Measurements from ENCODE around the gene SLCO2A1.
A peak's percentile ranks its signal among the peaks of the same experiment; 100 is the strongest.

SLCO2A1 gene

GRCh38 chr3:133930341-133930933 lies 99.3 kb downstream of the SLCO2A1 start:
- peak; percentile 44 for DNase-seq

GRCh38 chr3:133928903-133929607 lies 100.7 kb downstream of the SLCO2A1 start:
- DNase-seq: no peak

DNA sequence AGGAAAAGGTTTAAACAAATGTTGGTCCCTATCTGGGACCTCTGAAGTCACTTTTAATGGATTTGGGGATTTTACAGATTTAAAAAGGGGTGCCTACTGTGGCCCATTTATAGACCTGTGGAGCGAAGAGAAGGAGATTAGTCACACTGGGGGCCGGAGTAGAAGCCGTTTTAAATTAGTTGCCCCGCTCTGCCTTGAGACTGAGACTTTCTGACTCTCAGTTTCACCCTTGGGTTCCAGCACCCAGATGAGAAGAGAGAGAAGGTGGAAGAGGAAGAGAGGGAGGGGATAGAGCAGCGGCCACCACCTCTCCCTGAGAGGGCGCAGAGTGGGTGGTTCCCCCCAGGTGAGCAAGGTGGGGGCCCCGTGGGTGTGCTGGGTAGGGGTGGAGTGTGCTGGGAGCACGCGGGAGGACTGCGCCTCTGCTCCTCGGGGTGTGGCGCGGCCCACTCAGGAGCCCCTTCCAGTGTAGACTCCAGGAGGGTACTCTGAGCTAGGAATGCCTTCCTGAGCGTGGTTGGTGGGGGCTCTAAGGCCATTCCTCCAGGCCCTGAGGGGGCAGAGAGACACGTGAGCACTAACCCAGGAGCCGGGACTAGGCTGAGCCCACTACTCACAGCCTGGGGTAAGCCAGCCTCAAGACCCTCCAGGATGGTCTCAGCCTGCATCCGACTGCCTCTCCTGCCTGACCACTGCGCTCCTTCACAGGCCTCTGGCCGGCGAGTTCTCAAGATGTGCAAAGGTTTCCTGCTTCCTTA lies 101.4 kb downstream of the SLCO2A1 start:
- no peak for DNase-seq

DNA sequence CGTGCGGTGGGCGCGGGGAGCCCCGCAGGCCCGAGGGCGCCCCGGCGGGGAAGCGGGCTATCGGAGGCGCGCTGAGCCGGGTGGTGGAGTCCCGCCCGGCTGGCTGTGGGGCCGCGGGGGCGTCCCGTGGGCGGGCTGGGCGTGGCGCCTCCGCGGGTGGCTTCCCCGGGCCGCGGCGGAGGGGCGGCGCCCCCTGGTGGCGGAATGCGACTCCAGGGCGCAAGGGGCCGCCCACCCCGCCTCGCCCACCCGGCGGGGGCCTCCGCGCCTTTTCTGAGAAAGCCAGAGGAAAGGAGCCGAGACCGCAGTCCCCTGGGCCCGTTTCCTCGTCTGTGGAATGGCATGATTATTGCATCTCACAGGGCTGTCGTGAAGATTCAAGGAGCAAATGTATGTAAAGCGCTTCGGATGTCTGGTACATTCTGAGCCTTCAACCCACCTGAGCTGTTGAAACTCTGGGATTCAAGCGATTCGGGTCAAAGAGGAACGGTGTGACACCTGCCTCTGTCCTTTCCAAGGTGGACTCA lies 102.1 kb downstream of the SLCO2A1 start:
- peak; percentile 46 for DNase-seq

- DNase-seq: no peak
Observed at GRCh38 chr3:133926736-133927539, 102.8 kb downstream of the SLCO2A1 start.

- DNase-seq: no peak
Observed at GRCh38 chr3:133925960-133926735, 103.6 kb downstream of the SLCO2A1 start.

- no peak for DNase-seq
Observed at GRCh38 chr3:133924041-133924440, 105.7 kb downstream of the SLCO2A1 start.

- DNase-seq: no peak
Observed at GRCh38 chr3:133921592-133921991, 108.1 kb downstream of the SLCO2A1 start.

DNA sequence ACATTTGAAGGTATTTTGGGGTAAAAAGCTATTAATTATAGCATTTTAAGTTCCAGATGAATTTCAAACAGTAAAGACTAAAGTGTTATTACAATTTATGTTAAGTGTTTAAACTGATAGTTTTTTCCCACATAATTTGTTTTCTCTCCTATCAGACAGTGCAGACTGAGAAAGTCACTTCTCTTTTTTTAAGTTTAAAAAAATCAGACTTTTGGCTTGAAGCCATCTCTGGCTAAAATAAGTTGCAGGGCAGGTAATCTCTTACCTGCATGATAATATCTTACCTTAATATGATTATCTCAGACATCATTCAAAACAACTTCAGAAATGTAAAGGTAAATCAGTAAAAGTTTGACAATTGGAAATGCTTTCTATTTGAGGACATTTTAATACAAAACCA lies 112.6 kb downstream of the SLCO2A1 start:
- DNase-seq: no peak

DNA sequence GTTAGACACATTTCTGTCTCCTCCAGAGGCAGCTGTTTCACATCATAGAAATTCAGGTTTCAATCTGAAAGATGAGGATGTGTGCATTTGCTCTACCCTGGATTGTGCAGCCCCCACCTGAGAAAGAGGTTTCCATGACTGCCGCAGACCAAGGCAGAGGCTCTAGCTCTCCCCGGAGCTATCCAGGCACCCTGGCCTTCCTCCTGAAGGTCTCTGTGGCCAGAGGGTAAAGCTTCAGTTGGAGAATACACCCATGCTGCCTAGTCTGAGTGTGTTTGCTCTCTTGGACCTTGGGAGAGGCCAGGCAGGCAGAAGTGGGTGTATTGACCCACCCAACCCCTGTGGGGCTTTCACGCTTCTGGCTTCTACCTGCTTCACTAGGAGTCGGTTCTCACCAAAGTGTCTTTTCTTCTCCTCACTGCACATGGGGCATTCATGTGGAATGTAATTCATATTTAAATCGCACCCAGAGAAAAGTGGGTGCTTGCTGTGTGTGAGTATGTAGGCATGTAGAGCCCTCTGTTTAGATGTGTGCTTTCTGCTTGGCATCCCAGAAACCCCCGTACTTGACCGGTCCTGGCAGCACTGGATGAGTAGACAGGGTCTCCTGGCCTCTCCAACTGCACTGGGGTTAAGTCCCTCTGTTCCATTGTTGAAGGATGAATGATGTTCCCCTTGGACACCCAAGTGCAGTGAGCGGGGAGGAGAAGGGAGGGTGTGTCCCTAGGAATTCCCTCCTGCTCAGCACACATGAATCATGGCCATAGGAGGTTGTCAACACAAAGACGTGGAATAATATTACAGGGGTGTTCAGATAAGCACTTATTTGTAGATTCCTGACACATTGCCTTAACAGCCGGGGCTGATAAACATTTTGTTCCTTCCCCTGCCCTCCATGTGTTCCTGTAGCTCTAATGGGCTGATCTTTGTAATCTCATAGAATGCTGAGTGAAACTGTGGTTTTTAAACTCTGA lies 113.8 kb downstream of the SLCO2A1 start:
- DNase-seq: no peak

DNA sequence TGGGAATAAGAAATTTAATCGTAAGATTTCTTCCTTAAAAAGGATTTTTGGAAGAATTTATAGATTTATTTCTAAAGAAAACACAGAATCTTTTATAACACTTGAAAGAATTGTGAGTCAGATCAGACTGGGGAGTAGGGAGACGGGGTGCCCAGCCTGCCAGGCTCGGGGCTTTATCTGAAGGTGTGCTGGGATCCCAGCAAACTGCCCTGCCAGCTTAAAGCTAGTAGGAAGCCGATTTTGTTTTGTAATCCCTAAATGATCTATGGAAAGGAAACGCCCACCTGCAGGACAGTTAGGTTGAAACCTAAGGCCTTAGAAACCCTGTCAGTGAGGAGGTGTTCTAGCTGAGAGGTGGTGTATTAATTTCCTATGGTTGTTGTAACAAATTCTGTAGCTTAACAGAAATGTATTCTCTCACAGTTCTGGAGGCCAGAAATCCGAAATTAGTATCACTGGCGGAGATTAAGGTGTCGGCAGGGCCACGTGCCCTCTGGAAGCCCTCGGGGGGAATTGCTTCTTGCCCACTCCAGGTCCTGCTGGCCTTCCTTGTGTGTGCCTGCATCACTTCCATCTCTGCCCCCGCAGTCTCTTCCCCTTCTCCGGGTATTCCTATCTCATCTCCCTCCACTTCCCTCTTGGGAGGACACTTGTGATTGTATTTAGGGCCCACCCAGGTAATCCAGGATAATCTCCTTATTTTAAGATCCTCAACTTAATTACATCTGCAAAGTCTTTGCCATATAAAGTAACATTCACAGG lies 114.7 kb downstream of the SLCO2A1 start:
- no peak for DNase-seq

GRCh38 chr3:133910422-133910821 lies 119.3 kb downstream of the SLCO2A1 start:
- no peak for DNase-seq

DNA sequence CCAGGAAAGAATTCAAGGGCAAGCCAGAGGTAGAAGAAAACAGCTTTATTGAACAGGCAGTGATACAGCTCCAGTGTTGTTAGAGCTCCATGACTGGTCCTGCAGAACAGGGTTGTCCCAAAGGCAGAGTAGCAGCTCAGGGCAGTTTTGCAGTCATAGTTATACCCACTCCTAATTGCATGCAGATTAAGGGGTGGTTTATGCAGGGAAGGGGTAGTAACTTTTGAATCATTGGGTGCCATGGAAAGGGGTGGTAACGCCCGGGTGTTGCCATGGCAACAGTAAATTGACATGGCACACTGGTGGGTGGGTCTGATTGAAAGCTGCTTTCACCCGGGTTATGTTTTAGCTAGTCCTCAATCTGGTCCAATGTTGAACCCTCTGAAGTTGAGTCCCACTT lies 124.3 kb downstream of the SLCO2A1 start:
- no peak for DNase-seq

DNA sequence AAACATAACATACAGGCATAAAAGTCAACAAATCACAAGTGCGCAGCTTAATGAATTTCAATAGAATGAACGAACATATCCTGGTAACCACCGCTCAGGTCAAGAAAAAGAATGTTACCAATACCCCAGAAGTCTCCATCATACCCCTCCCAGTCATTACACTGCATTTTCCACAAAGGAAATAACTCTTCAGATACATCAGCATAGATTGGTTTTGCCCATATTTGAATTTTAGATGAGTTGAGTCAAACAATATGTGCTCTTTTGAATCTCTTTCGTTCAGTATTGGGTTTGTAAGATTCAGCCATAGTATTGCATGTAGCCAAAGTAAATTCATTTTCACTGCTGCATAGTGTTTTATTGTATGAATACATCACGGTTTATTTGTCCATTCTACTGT lies 127.9 kb downstream of the SLCO2A1 start:
- no peak for DNase-seq

- no peak for DNase-seq
Observed at GRCh38 chr3:133901083-133901482, 128.6 kb downstream of the SLCO2A1 start.

GRCh38 chr3:133899311-133899710 lies 130.4 kb downstream of the SLCO2A1 start:
- DNase-seq: no peak

- DNase-seq: no peak
Observed at GRCh38 chr3:133897547-133897946, 132.2 kb downstream of the SLCO2A1 start.

DNA sequence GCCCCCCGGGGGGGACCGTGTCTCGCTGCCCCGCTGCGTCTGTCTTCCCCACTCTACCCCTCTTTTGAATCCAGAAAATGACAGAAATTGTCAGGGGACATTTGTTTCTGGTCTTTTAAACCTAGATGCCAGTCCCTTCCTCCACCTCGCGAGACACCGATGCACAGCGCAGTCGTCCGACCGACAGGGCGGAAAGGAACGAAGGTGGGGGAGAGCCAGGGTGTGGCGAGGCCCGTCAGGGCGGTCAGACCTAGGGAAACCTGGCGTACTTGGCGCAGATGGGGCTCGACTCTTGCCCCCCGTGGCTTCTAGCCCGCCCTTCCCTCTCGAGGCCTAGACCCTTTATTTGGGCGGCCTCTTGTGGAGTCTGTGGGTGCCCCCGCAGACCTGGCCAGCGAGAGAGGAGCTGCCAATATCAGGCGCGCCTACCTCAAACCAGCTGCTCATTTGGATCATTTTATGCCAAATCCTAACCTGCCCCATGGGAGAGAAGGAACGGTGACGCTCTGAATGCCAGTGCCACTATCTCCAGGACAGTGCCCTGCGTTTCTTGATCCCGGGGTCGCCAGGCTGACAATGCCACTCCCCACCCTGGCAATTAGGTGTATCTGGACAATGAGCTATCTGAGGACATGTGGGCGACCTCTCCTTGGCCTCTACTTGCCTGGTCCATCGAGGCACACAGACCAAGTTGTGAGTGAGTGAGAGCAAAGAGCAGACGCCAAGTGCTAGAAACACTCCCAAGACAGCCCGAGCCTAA lies 133.5 kb downstream of the SLCO2A1 start:
- DNase-seq: peak; percentile 35
